Hepatocyte (in vitro differentiated cells): ENCODE results near the gene ARHGAP22. TPM values are rescaled to one million over a fixed set of nuclear protein-coding genes. Genes with fewer than 3 reads are reported as not detected.

Experiments used
- DNase-seq: peaks from one replicate; pipeline ENCODE4 v3.0.0-alpha.2; 2016; ENCODE audit warnings: low spot score
- H2AFZ ChIP-seq: fragments of 200-600 bp; sonication (generic); 2 replicates; pipeline ENCODE4 v1.6.0; 2016; ENCODE audit warnings: antibody characterized with exemption, mild to moderate bottlenecking
- H3K27ac ChIP-seq: fragments of 200-600 bp; sonication (generic); 2 replicates; pipeline ENCODE4 v1.5.1; 2016; ENCODE audit warnings: mild to moderate bottlenecking
- H3K27me3 ChIP-seq: fragments of 200-600 bp; sonication (generic); 2 replicates; pipeline ENCODE4 v1.6.1; 2016
- H3K36me3 ChIP-seq: fragments of 200-600 bp; sonication (generic); replicated peaks from 2 replicates; pipeline ENCODE4 v1.5.1; 2016; ENCODE audit warnings: low read depth; ENCODE audit not compliant: insufficient read depth
- H3K4me1 ChIP-seq: fragments of 200-600 bp; sonication (generic); 2 replicates; pipeline ENCODE4 v1.5.1; 2016; ENCODE audit warnings: mild to moderate bottlenecking, moderate library complexity; ENCODE audit not compliant: insufficient read depth
- H3K4me2 ChIP-seq: fragments of 200-600 bp; sonication (generic); 2 replicates; pipeline ENCODE4 v1.6.0; 2016
- H3K4me3 ChIP-seq: fragments of 200-600 bp; sonication (generic); 2 replicates; pipeline ENCODE4 v1.5.1; 2016; ENCODE audit warnings: mild to moderate bottlenecking
- H3K79me2 ChIP-seq: fragments of 200-600 bp; sonication (generic); 2 replicates; pipeline ENCODE4 v1.6.0; 2017; ENCODE audit warnings: mild to moderate bottlenecking
- H3K9me2 ChIP-seq: fragments of 200-600 bp; sonication (generic); replicated peaks from 2 replicates; pipeline ENCODE4 v1.6.0; 2017; ENCODE audit warnings: mild to moderate bottlenecking; ENCODE audit not compliant: insufficient read depth
- H3K9me3 ChIP-seq: fragments of 200-600 bp; sonication (generic); 2 replicates; pipeline ENCODE4 v1.5.1; 2016; ENCODE audit warnings: low read depth, mild to moderate bottlenecking
- H4K20me1 ChIP-seq: fragments of 200-600 bp; sonication (generic); 2 replicates; pipeline ENCODE4 v1.6.0; 2016; ENCODE audit warnings: mild to moderate bottlenecking; ENCODE audit not compliant: insufficient read depth, poor library complexity, severe bottlenecking
- CTCF ChIP-seq: fragments of 200-600 bp; sonication (generic); IDR thresholded peaks from 2 replicates; pipeline ENCODE4 v1.5.1; 2016; ENCODE audit warnings: antibody characterized with exemption, mild to moderate bottlenecking; ENCODE audit not compliant: poor library complexity
- EZH2 ChIP-seq: fragments of 200-600 bp; sonication (generic); IDR thresholded peaks from 2 replicates; pipeline ENCODE4 v1.6.1; 2016; ENCODE audit warnings: antibody characterized with exemption, mild to moderate bottlenecking, borderline replicate concordance
- EZH2phosphoT487 ChIP-seq: fragments of 200-600 bp; sonication (generic); IDR thresholded peaks from one replicate; pipeline ENCODE4 v1.6.1; 2018; ENCODE audit warnings: antibody characterized with exemption, mild to moderate bottlenecking, low read depth, moderate library complexity; ENCODE audit not compliant: unreplicated experiment, severe bottlenecking
- WGBS: methylation state at CpG from one replicate; pipeline ENCODE4 v1.1.6; 2016; ENCODE audit warnings: low lambda C conversion rate; ENCODE audit errors: missing lambda C conversion rate; 5-methylcytosine and 5-hydroxymethylcytosine counted together
- polyA plus RNA-seq: library from polyadenylated mRNA; unstranded; fragments of >200 nt; fragmentation: Nextera tagmentation; extraction: Ambion mirVana; gene quantifications from 2 replicates; pipeline ENCODE4 v1.2.1, GENCODE V29; 2016
- total RNA-seq: library from RNA; depleted of rRNA; stranded (reverse); fragments of >200 nt; gene quantifications from 2 replicates; pipeline ENCODE4 v1.2.3, GENCODE V29; 2014

ARHGAP22 gene
- total and polyA plus RNA-seq, 2 experiments from 2014 or later, result 1.7 to 1.8 TPM

- H3K4me3 ChIP-seq, result no peak overlapping the region
- no peak for TF ChIP-seq EZH2phosphoT487
- TF ChIP-seq EZH2, result no peak
- no peak for TF ChIP-seq CTCF
- no peaks in the 10 kb centered on the region for H3K79me2 ChIP-seq
- no peaks in the 10 kb centered on the region for H3K27me3 ChIP-seq
- H3K36me3 ChIP-seq, result no peaks in the 10 kb centered on the region
- 88% methylated on average over 1 of the region's 1 CpG for WGBS
- H3K9me2 ChIP-seq, result no peaks in the 10 kb centered on the region
- H2AFZ ChIP-seq, result no peak overlapping the region
- H4K20me1 ChIP-seq, result no peaks in the 10 kb centered on the region
- H3K4me2 ChIP-seq, result no peak overlapping the region
- H3K27ac ChIP-seq, result no peak overlapping the region
- H3K9me3 ChIP-seq, result peaks cover 4% of the 10 kb centered on the region
- no peak for DNase-seq
- no peaks in the 10 kb centered on the region for H3K4me1 ChIP-seq
Observed at GRCh38 chr10:48625826-48626134, 20.9 kb upstream of the ARHGAP22 start.

GRCh38 chr10:48623607-48624132 is 18.8 kb upstream of the ARHGAP22 start:
- Histone ChIP-seq H3K27ac (no peak overlapping the region), H3K36me3 (no peaks in the 10 kb centered on the region), H3K9me3 (peaks cover 4% of the 10 kb centered on the region), H4K20me1 (no peaks in the 10 kb centered on the region), H3K79me2 (no peaks in the 10 kb centered on the region), H3K4me1 (no peaks in the 10 kb centered on the region), H3K4me2 (no peak overlapping the region), H3K27me3 (no peaks in the 10 kb centered on the region), H3K4me3 (no peak overlapping the region), H3K9me2 (no peaks in the 10 kb centered on the region), H2AFZ (no peak overlapping the region)
- TF ChIP-seq CTCF (no peak), EZH2 (no peak), EZH2phosphoT487 (no peak)
- DNase-seq, result no peak
- 91% methylated on average over 5 of the region's 5 CpGs for WGBS

- no peaks in the 10 kb centered on the region for H3K79me2 ChIP-seq
- 83% methylated on average over 3 of the region's 3 CpGs for WGBS
- no peak overlapping the region for H3K4me3 ChIP-seq
- H2AFZ ChIP-seq, result no peak overlapping the region
- H3K9me3 ChIP-seq, result peaks cover 4% of the 10 kb centered on the region
- H3K9me2 ChIP-seq, result no peaks in the 10 kb centered on the region
- H3K36me3 ChIP-seq, result no peaks in the 10 kb centered on the region
- no peak for DNase-seq
- no peak overlapping the region for H3K4me2 ChIP-seq
- H3K4me1 ChIP-seq, result no peaks in the 10 kb centered on the region
- TF ChIP-seq CTCF (no peak), EZH2phosphoT487 (no peak), EZH2 (no peak)
- no peak overlapping the region for H3K27ac ChIP-seq
- no peaks in the 10 kb centered on the region for H3K27me3 ChIP-seq
- H4K20me1 ChIP-seq, result no peaks in the 10 kb centered on the region
Observed at GRCh38 chr10:48623009-48623408, 18.1 kb upstream of the ARHGAP22 start.

GRCh38 chr10:48620719-48621118 is 15.8 kb upstream of the ARHGAP22 start:
- no peak overlapping the region for H3K27ac ChIP-seq
- WGBS, result 97% methylated on average over 2 of the region's 2 CpGs
- no peak overlapping the region for H3K4me3 ChIP-seq
- H4K20me1 ChIP-seq, result no peaks in the 10 kb centered on the region
- no peaks in the 10 kb centered on the region for H3K9me2 ChIP-seq
- no peaks in the 10 kb centered on the region for H3K27me3 ChIP-seq
- no peak overlapping the region for H2AFZ ChIP-seq
- no peak for DNase-seq
- H3K9me3 ChIP-seq, result peaks cover 4% of the 10 kb centered on the region
- no peaks in the 10 kb centered on the region for H3K4me1 ChIP-seq
- TF ChIP-seq EZH2phosphoT487, result no peak
- no peak for TF ChIP-seq CTCF
- TF ChIP-seq EZH2, result no peak
- H3K4me2 ChIP-seq, result no peak overlapping the region
- H3K79me2 ChIP-seq, result no peaks in the 10 kb centered on the region
- H3K36me3 ChIP-seq, result no peaks in the 10 kb centered on the region
